ENCODE measurements around the gene RYR2.

- TF ChIP-seq FOXM1 (IDR thresholded peaks at IDR 0.05; ENCODE audit: borderline replicate concordance) (no peak), SP1 (IDR thresholded peaks at IDR 0.05) (no peak), HDGF (IDR thresholded peaks at IDR 0.05; ENCODE audit: borderline replicate concordance) (no peak), CTBP1 (IDR thresholded peaks at IDR 0.05; ENCODE audit: borderline replicate concordance) (no peak), FOXA1 (IDR thresholded peaks at IDR 0.05) (no peak), SUZ12 (IDR thresholded peaks at IDR 0.05) (no peak)
Measured at GRCh38 chr1:237792726-237793125, 750.7 kb downstream of the RYR2 start.

Data from HEK293T (cell line).